Vagina (tissue), 2 donors: Measurements from ENCODE around the gene C1orf141.

Source experiments
- POLR2A ChIP-seq, 2 donors: fragments of 450-650 bp; IDR thresholded peaks; one replicate each; pipeline ENCODE4 v1.6.1; 2017; ENCODE audit warnings: antibody characterized with exemption in 2 of 2, mild to moderate bottlenecking in 2 of 2, moderate library complexity in 2 of 2
- POLR2AphosphoS5 ChIP-seq, 2 donors: sonication (generic); formaldehyde crosslinking; IDR thresholded peaks; one replicate each; pipeline ENCODE4 v1.9.0; 2017; ENCODE audit warnings: antibody characterized with exemption in 2 of 2, mild to moderate bottlenecking in 2 of 2, low read depth in 1 of 2; ENCODE audit not compliant: insufficient read depth in 1 of 2
- TF ChIP-seq, protein P1 (sequence below), 3 experiments: fragments of 450-650 bp in 2 of 3; fragments of 200-600 bp in 1 of 3; sonication (generic) in 1 of 3; IDR thresholded peaks; one replicate each; pipeline ENCODE4 v1.5.1; 2017 to 2019; ENCODE audit warnings: antibody characterized with exemption in 3 of 3, mild to moderate bottlenecking in 2 of 3, moderate library complexity in 2 of 3

DNA sequence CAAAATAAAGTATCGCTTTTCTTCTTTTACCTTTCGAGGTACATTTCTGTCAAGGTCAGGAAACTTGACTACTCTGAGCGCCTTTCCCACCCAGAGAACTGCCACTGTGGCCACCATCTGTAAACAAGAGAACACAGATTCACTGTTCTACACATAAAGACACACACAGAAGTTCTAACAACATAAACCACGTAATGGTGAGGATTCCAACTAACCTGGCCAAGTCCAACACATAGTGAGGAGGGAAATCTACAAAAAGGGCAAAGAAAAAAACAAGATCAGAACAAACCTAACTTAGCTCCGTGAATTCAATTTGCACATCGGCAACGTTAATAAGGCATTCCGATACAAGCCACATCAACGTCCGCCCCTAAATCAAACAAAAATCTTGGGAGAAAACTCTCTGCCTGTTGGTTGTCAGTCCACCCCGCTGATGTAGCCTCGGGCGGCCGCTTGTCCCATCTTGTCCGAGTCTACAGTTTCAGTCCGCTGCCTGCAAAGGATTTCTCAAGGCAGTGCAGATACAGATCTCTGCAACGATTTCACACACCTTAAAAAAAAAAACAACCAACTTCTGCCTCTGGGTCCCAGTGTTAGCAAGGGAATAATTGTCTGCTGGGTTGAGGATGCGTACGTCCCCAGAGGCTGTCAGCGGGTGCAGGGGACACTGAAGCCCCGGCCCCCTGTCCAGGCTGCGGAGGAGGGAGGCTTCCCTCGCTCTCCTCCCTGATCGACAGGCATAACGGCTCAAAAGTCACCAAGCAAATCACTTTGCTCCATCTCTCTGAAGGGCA lies 81.8 kb downstream of the C1orf141 start:
- TF ChIP-seq, protein P1, sequence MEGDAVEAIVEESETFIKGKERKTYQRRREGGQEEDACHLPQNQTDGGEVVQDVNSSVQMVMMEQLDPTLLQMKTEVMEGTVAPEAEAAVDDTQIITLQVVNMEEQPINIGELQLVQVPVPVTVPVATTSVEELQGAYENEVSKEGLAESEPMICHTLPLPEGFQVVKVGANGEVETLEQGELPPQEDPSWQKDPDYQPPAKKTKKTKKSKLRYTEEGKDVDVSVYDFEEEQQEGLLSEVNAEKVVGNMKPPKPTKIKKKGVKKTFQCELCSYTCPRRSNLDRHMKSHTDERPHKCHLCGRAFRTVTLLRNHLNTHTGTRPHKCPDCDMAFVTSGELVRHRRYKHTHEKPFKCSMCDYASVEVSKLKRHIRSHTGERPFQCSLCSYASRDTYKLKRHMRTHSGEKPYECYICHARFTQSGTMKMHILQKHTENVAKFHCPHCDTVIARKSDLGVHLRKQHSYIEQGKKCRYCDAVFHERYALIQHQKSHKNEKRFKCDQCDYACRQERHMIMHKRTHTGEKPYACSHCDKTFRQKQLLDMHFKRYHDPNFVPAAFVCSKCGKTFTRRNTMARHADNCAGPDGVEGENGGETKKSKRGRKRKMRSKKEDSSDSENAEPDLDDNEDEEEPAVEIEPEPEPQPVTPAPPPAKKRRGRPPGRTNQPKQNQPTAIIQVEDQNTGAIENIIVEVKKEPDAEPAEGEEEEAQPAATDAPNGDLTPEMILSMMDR (IDR thresholded peaks at IDR 0.05): no peak
- no peak for TF ChIP-seq POLR2A (IDR thresholded peaks at IDR 0.05)
- no peak for TF ChIP-seq POLR2AphosphoS5 (IDR thresholded peaks at IDR 0.05; ENCODE audit: insufficient read depth in 1 of 2, low read depth in 1 of 2)
